HCT116 (cell line): ENCODE results near the gene C6orf132.

Experiments
- ELF1 ChIP-seq: IDR thresholded peaks from 2 replicates; pipeline ENCODE4 v1.6.1; 2012; ENCODE audit warnings: low read depth, borderline replicate concordance
- MAX ChIP-seq: IDR thresholded peaks from 2 replicates; pipeline ENCODE4 v1.6.1; 2012

- TF ChIP-seq MAX (no peak), ELF1 (no peak)
These were observed 17.1 kb upstream of the C6orf132 start for GRCh38 chr6:42159431-42160024.
